NOMO-1 treated with dmso at 0.1 percent for 144 hours (cell line): Measurements from ENCODE around the gene NPTXR.
A peak's percentile ranks its signal among the peaks of the same experiment; 100 is the strongest.

ENCODE experiments used
- DNase-seq: peaks from one replicate; lab custom pipeline; 2025; ENCODE audit not compliant: unreplicated experiment; lab: John Stamatoyannopoulos, UW

The NPTXR gene

GRCh38 chr22:38853196-38853651 is 9.4 kb upstream of the NPTXR start:
- no peak for DNase-seq

GRCh38 chr22:38852522-38852921 is 8.7 kb upstream of the NPTXR start:
- no peak for DNase-seq

GRCh38 chr22:38850941-38851849 is 7.4 kb upstream of the NPTXR start:
- DNase-seq: no peak

GRCh38 chr22:38850399-38850798 is 6.6 kb upstream of the NPTXR start:
- no peak for DNase-seq

- no peak for DNase-seq
Observed at GRCh38 chr22:38849811-38850210, 6.0 kb upstream of the NPTXR start.

- DNase-seq: no peak
Observed at GRCh38 chr22:38846412-38846811, 2.6 kb upstream of the NPTXR start.

GRCh38 chr22:38845004-38845740 is 1.3 kb upstream of the NPTXR start:
- DNase-seq: no peak

GRCh38 chr22:38844315-38845003 is 631 bp upstream of the NPTXR start:
- no peak for DNase-seq

- DNase-seq: peak; percentile 62
Observed at GRCh38 chr22:38843201-38843656, 599 bp downstream of the NPTXR start.

- DNase-seq: no peak
Observed at GRCh38 chr22:38842512-38843200, 1.2 kb downstream of the NPTXR start.

GRCh38 chr22:38841635-38842034 is 2.2 kb downstream of the NPTXR start:
- DNase-seq: no peak

GRCh38 chr22:38841211-38841610 is 2.6 kb downstream of the NPTXR start:
- DNase-seq: no peak

- no peak for DNase-seq
Observed at GRCh38 chr22:38840129-38840528, 3.7 kb downstream of the NPTXR start.

- no peak for DNase-seq
Observed at GRCh38 chr22:38839686-38840085, 4.1 kb downstream of the NPTXR start.

- DNase-seq: no peak
Observed at GRCh38 chr22:38837414-38837928, 6.4 kb downstream of the NPTXR start.

- DNase-seq: no peak
Observed at GRCh38 chr22:38835888-38836301, 7.9 kb downstream of the NPTXR start.

- DNase-seq: no peak
Observed at GRCh38 chr22:38834991-38835390, 8.8 kb downstream of the NPTXR start.

GRCh38 chr22:38834215-38834953 is 9.4 kb downstream of the NPTXR start:
- DNase-seq: no peak

- DNase-seq: no peak
Observed at GRCh38 chr22:38833061-38833460, 10.8 kb downstream of the NPTXR start.
